WTC11 (cell line): ENCODE results near the gene CYP51A1. TPM values are rescaled to one million over a fixed set of nuclear protein-coding genes. Genes with fewer than 3 reads are reported as not detected.

Source experiments
- ATAC-seq: fragments of 200-7000 bp; cut with Tn5 transposase; 2 replicates; pipeline ENCODE4 v1.10.0; 2021; ENCODE audit warnings: mild to moderate bottlenecking, moderate library complexity
- CTCF ChIA-PET: fragments of 300-600 bp; sonication (Branson Sonifier 250); formaldehyde crosslinking; loops from one replicate; lab custom pipeline; 2021; ENCODE audit warnings: antibody characterized with exemption; lab: Charles Lee
- POLR2A ChIA-PET: fragments of 350-600 bp; sonication (Branson Sonifier 250); formaldehyde crosslinking; loops from one replicate; lab custom pipeline; 2021; ENCODE audit warnings: antibody characterized with exemption; lab: Charles Lee
- DNase-seq: peaks from one replicate; pipeline ENCODE4 v3.0.0; 2021; ENCODE audit warnings: low spot score
- H3K27ac Mint-ChIP-seq: 2 replicates; pipeline ENCODE4 v1.8.0; 2021; ENCODE audit warnings: mixed read lengths
- H3K27me3 Mint-ChIP-seq: 2 replicates; pipeline ENCODE4 v1.8.0; 2021; ENCODE audit warnings: low read depth, mild to moderate bottlenecking, moderate library complexity, mixed read lengths
- H3K36me3 Mint-ChIP-seq: 2 replicates; pipeline ENCODE4 v1.8.0; 2021; ENCODE audit warnings: mixed read lengths
- H3K4me1 Mint-ChIP-seq: 2 replicates; pipeline ENCODE4 v1.8.0; 2022; ENCODE audit warnings: mixed read lengths
- H3K4me3 Mint-ChIP-seq: 2 replicates; pipeline ENCODE4 v1.8.0; 2021; ENCODE audit warnings: mild to moderate bottlenecking, moderate library complexity, mixed read lengths
- H3K9me3 Mint-ChIP-seq: 2 replicates; pipeline ENCODE4 v1.8.0; 2021; ENCODE audit warnings: mixed read lengths
- ATF1 ChIP-seq: sonication (generic); formaldehyde crosslinking; IDR thresholded peaks from 2 replicates; pipeline ENCODE4 v1.8.1; 2023; ENCODE audit warnings: mild to moderate bottlenecking, moderate library complexity, missing genetic modification reagents
- CREB1 ChIP-seq: sonication (generic); formaldehyde crosslinking; IDR thresholded peaks from 2 replicates; pipeline ENCODE4 v1.8.0; 2023; ENCODE audit warnings: mild to moderate bottlenecking, missing genetic modification reagents
- EMX1 ChIP-seq: fragments of 250-450 bp; sonication (Bioruptor Pico); IDR thresholded peaks from 2 replicates; pipeline ENCODE4 v1.8.0; 2021; ENCODE audit warnings: mild to moderate bottlenecking
- FOXK1 ChIP-seq: sonication (generic); formaldehyde crosslinking; IDR thresholded peaks from 2 replicates; pipeline ENCODE4 v1.8.0; 2022; ENCODE audit warnings: mild to moderate bottlenecking, moderate library complexity, missing genetic modification reagents
- FOXP1 ChIP-seq: sonication (generic); formaldehyde crosslinking; IDR thresholded peaks from 2 replicates; pipeline ENCODE4 v1.8.0; 2022; ENCODE audit warnings: missing genetic modification reagents, mild to moderate bottlenecking, moderate library complexity, borderline replicate concordance
- JAZF1 ChIP-seq: fragments of 250-450 bp; sonication (Bioruptor Pico); IDR thresholded peaks from 2 replicates; pipeline ENCODE4 v1.9.0; 2021; ENCODE audit warnings: moderate library complexity, mild to moderate bottlenecking, inconsistent platforms
- MLX ChIP-seq: sonication (generic); formaldehyde crosslinking; IDR thresholded peaks from 2 replicates; pipeline ENCODE4 v1.8.1; 2023; ENCODE audit warnings: mild to moderate bottlenecking, missing genetic modification reagents, moderate library complexity
- SP1 ChIP-seq: sonication (generic); formaldehyde crosslinking; conservative IDR thresholded peaks from 2 replicates; pipeline ENCODE4 v1.8.1; 2022; ENCODE audit warnings: missing genetic modification reagents
- ZBTB21 ChIP-seq: sonication (generic); formaldehyde crosslinking; IDR thresholded peaks from 2 replicates; pipeline ENCODE4 v1.8.1; 2023; ENCODE audit warnings: mild to moderate bottlenecking, missing genetic modification reagents, borderline replicate concordance
- ZNF416 ChIP-seq: fragments of 250-450 bp; sonication (Bioruptor Pico); IDR thresholded peaks from 2 replicates; pipeline ENCODE4 v1.9.0; 2021; ENCODE audit warnings: mild to moderate bottlenecking, inconsistent platforms
- total RNA-seq: library from RNA; stranded (reverse); gene quantifications from 3 replicates; pipeline ENCODE4 v1.2.3, GENCODE V29; 2021
- TF ChIP-seq, protein P1 (sequence below): sonication (generic); formaldehyde crosslinking; IDR thresholded peaks from 2 replicates; pipeline ENCODE4 v1.8.1; 2023; ENCODE audit warnings: mild to moderate bottlenecking, missing genetic modification reagents
- TF ChIP-seq, protein P2 (sequence below): sonication (generic); formaldehyde crosslinking; IDR thresholded peaks from 2 replicates; pipeline ENCODE4 v1.8.1; 2023; ENCODE audit warnings: mild to moderate bottlenecking, missing genetic modification reagents
- TF ChIP-seq, protein P3 (sequence below): fragments of 200-600 bp; IDR thresholded peaks from 2 replicates; pipeline ENCODE4 v1.8.0; 2022; ENCODE audit warnings: antibody characterized with exemption
- TF ChIP-seq, protein P4 (sequence below): sonication (generic); formaldehyde crosslinking; IDR thresholded peaks from 2 replicates; pipeline ENCODE4 v1.8.0; 2022; ENCODE audit warnings: mild to moderate bottlenecking, missing genetic modification reagents
- TF ChIP-seq, protein P5 (sequence below): sonication (generic); formaldehyde crosslinking; IDR thresholded peaks from 2 replicates; pipeline ENCODE4 v1.8.1; 2023; ENCODE audit warnings: mild to moderate bottlenecking, moderate library complexity, missing genetic modification reagents

The CYP51A1 gene
- total RNA-seq, 1 experiment from 2014 or later, result 81.4 TPM

- Mint-ChIP-seq H3K4me1 (no peaks in the 10 kb centered on the region), H3K9me3 (peaks cover 35% of the 10 kb centered on the region), H3K27me3 (no peaks in the 10 kb centered on the region; the same call in 1 of the 2 replicates), H3K27ac (no peak overlapping the region), H3K36me3 (peaks cover 16% of the 10 kb centered on the region), H3K4me3 (no peak overlapping the region)
- ChIA-PET CTCF (interaction anchor here (0.6 kb wide), 1 partner anchor 249 kb away, joined by 3 read pairs; no protein-coding TSS in a partner anchor), POLR2A (no interaction called here)
- TF ChIP-seq, protein P1, sequence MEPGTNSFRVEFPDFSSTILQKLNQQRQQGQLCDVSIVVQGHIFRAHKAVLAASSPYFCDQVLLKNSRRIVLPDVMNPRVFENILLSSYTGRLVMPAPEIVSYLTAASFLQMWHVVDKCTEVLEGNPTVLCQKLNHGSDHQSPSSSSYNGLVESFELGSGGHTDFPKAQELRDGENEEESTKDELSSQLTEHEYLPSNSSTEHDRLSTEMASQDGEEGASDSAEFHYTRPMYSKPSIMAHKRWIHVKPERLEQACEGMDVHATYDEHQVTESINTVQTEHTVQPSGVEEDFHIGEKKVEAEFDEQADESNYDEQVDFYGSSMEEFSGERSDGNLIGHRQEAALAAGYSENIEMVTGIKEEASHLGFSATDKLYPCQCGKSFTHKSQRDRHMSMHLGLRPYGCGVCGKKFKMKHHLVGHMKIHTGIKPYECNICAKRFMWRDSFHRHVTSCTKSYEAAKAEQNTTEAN, result no peak
- TF ChIP-seq JAZF1, result no peak
- no peak for TF ChIP-seq ZNF416 (CRISPR knock-in tag)
- TF ChIP-seq MLX (CRISPR knock-in tag), result no peak
- TF ChIP-seq, protein P2, sequence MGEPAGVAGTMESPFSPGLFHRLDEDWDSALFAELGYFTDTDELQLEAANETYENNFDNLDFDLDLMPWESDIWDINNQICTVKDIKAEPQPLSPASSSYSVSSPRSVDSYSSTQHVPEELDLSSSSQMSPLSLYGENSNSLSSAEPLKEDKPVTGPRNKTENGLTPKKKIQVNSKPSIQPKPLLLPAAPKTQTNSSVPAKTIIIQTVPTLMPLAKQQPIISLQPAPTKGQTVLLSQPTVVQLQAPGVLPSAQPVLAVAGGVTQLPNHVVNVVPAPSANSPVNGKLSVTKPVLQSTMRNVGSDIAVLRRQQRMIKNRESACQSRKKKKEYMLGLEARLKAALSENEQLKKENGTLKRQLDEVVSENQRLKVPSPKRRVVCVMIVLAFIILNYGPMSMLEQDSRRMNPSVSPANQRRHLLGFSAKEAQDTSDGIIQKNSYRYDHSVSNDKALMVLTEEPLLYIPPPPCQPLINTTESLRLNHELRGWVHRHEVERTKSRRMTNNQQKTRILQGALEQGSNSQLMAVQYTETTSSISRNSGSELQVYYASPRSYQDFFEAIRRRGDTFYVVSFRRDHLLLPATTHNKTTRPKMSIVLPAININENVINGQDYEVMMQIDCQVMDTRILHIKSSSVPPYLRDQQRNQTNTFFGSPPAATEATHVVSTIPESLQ, result no peak
- no peak for TF ChIP-seq SP1 (CRISPR knock-in tag)
- no peak for TF ChIP-seq FOXK1 (CRISPR knock-in tag)
- DNase-seq (no peak), ATAC-seq (no peak)
These were observed 6.9 kb upstream of the CYP51A1 start for GRCh38 chr7:92141161-92141560.

DNA sequence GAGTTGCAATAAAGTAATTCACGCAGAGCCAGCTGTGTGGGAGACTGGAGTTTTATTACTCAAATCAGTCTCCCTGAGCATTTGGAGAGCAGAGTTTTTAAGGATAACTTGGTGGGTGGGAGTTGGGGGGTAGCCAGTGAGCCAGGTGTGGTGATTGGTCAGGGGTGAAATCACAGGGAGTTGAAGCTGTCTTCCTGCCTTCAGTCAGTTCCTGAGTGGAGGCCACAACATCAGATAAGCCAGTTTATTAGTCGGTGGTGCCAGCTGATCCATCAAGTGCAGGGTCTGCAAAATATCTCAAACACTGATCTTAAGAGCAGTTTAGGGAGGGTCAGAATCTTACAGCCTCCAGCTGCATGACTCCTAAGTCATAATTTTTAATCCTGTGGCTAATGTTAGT, 3.3 kb upstream of the CYP51A1 start:
- Mint-ChIP-seq H3K9me3 (peaks cover 21% of the 10 kb centered on the region), H3K27me3 (no peaks in the 10 kb centered on the region; the same call in 1 of the 2 replicates), H3K4me1 (peaks cover 11% of the 10 kb centered on the region), H3K27ac (no peak overlapping the region), H3K4me3 (no peak overlapping the region), H3K36me3 (peaks cover 13% of the 10 kb centered on the region)
- no peak for DNase-seq
- CTCF ChIA-PET, result no interaction called here
- no peak for ATAC-seq
- POLR2A ChIA-PET, result no interaction called here
- TF ChIP-seq, protein P3, sequence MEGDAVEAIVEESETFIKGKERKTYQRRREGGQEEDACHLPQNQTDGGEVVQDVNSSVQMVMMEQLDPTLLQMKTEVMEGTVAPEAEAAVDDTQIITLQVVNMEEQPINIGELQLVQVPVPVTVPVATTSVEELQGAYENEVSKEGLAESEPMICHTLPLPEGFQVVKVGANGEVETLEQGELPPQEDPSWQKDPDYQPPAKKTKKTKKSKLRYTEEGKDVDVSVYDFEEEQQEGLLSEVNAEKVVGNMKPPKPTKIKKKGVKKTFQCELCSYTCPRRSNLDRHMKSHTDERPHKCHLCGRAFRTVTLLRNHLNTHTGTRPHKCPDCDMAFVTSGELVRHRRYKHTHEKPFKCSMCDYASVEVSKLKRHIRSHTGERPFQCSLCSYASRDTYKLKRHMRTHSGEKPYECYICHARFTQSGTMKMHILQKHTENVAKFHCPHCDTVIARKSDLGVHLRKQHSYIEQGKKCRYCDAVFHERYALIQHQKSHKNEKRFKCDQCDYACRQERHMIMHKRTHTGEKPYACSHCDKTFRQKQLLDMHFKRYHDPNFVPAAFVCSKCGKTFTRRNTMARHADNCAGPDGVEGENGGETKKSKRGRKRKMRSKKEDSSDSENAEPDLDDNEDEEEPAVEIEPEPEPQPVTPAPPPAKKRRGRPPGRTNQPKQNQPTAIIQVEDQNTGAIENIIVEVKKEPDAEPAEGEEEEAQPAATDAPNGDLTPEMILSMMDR, result no peak
- TF ChIP-seq CREB1 (CRISPR knock-in tag) (no peak), EMX1 (CRISPR knock-in tag) (no peak), ATF1 (no peak), ZBTB21 (CRISPR knock-in tag) (no peak), FOXP1 (CRISPR knock-in tag) (no peak)
- TF ChIP-seq, protein P4, sequence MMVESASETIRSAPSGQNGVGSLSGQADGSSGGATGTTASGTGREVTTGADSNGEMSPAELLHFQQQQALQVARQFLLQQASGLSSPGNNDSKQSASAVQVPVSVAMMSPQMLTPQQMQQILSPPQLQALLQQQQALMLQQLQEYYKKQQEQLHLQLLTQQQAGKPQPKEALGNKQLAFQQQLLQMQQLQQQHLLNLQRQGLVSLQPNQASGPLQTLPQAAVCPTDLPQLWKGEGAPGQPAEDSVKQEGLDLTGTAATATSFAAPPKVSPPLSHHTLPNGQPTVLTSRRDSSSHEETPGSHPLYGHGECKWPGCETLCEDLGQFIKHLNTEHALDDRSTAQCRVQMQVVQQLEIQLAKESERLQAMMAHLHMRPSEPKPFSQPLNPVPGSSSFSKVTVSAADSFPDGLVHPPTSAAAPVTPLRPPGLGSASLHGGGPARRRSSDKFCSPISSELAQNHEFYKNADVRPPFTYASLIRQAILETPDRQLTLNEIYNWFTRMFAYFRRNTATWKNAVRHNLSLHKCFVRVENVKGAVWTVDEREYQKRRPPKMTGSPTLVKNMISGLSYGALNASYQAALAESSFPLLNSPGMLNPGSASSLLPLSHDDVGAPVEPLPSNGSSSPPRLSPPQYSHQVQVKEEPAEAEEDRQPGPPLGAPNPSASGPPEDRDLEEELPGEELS (CRISPR knock-in tag), result no peak
- TF ChIP-seq, protein P1, result no peak
- TF ChIP-seq, protein P5, sequence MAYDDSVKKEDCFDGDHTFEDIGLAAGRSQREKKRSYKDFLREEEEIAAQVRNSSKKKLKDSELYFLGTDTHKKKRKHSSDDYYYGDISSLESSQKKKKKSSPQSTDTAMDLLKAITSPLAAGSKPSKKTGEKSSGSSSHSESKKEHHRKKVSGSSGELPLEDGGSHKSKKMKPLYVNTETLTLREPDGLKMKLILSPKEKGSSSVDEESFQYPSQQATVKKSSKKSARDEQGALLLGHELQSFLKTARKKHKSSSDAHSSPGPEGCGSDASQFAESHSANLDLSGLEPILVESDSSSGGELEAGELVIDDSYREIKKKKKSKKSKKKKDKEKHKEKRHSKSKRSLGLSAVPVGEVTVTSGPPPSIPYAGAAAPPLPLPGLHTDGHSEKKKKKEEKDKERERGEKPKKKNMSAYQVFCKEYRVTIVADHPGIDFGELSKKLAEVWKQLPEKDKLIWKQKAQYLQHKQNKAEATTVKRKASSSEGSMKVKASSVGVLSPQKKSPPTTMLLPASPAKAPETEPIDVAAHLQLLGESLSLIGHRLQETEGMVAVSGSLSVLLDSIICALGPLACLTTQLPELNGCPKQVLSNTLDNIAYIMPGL (CRISPR knock-in tag), result no peak
